Lower leg skin (tissue), 3 donors: ENCODE measurements around the gene SLC37A1.

ENCODE experiments used
- CTCF ChIP-seq, 3 donors: fragments of 450-650 bp; IDR thresholded peaks; one replicate each; pipeline ENCODE4 v1.5.1; 2016; ENCODE audit warnings: antibody characterized with exemption in 3 of 3, mild to moderate bottlenecking in 3 of 3, moderate library complexity in 2 of 3
- POLR2A ChIP-seq, 2 donors: fragments of 450-650 bp; IDR thresholded peaks; one replicate each; pipeline ENCODE4 v1.6.1; 2016 to 2017; ENCODE audit warnings: antibody characterized with exemption in 2 of 2, mild to moderate bottlenecking in 1 of 2, moderate library complexity in 1 of 2

DNA sequence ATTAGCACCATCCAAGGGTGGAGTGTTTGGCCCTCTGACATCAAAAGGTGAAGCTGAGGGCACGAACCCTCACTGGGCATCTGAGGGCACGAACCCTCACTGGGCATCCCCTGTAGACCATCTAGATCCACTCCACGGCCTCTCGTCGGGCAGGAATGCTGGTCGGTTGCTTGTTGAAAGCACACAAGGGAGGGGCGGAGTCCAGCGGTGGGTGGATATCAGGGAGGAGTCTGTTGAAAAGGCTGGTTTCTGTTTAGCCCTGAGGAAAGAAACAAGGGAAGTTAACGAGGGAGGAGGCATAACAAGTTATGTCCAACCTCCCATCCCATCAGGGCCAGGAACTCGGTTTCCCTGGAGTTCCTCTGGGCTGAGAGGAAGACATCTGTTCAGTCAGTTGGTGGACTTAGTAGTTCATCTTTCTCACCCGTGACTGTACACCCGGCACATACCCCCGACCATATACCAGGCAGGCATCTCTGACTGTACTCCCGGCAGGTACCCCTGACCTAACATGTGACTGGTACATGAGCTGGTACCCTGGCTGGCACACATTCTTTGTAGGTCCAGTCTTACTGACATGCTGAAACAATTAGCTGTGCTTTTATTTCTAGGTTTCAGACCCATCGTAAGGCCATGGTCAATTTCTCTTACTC lies 107.6 kb downstream of the SLC37A1 start:
- TF ChIP-seq CTCF (IDR thresholded peaks at IDR 0.05) (no peak), POLR2A (IDR thresholded peaks at IDR 0.05) (no peak)
